Mesenchymal stem cell (in vitro differentiated cells and primary cell): ENCODE data around the gene CSGALNACT2.

ENCODE experiments used
- DNase-seq: peaks from one replicate; pipeline ENCODE4 v3.0.0-alpha.2; 2013
- H2AFZ ChIP-seq: one replicate; pipeline ENCODE4 v1.6.1; 2013; ENCODE audit warnings: low read depth, mild to moderate bottlenecking, control low read depth, inconsistent platforms, low read length, moderate library complexity
- H2AK5ac ChIP-seq: 2 replicates; pipeline ENCODE4 v1.6.1; 2013; ENCODE audit warnings: low read length, moderate library complexity, mild to moderate bottlenecking, inconsistent platforms; ENCODE audit not compliant: severe bottlenecking
- H2BK120ac ChIP-seq: one replicate; pipeline ENCODE4 v1.6.1; 2013; ENCODE audit warnings: low read depth, mild to moderate bottlenecking, inconsistent platforms, low read length, moderate library complexity
- H2BK12ac ChIP-seq, 2 experiments: one replicate each; pipeline ENCODE4 v1.6.1; 2013; ENCODE audit warnings: inconsistent platforms in 2 of 2, low read length in 2 of 2, mild to moderate bottlenecking in 2 of 2, moderate library complexity in 2 of 2, control low read depth in 1 of 2
- H2BK15ac ChIP-seq: one replicate; pipeline ENCODE4 v1.6.1; 2013; ENCODE audit warnings: mild to moderate bottlenecking, low read depth, inconsistent platforms; ENCODE audit not compliant: poor library complexity, severe bottlenecking
- H2BK5ac ChIP-seq: 2 replicates; pipeline ENCODE4 v1.6.1; 2013; ENCODE audit warnings: low read depth, mild to moderate bottlenecking, low read length, control low read depth, inconsistent platforms; ENCODE audit not compliant: poor library complexity, severe bottlenecking
- H3K14ac ChIP-seq, 2 experiments: one replicate each; pipeline ENCODE4 v1.6.1; 2013; ENCODE audit warnings: inconsistent platforms in 2 of 2, low read length in 2 of 2, control low read depth in 1 of 2, mild to moderate bottlenecking in 1 of 2, moderate library complexity in 1 of 2
- H3K18ac ChIP-seq, 2 experiments: one replicate each; pipeline ENCODE4 v1.6.1; 2013; ENCODE audit warnings: inconsistent platforms in 2 of 2, low read length in 2 of 2, control low read depth in 1 of 2, low read depth in 1 of 2, mild to moderate bottlenecking in 1 of 2
- H3K23ac ChIP-seq, 2 experiments: one replicate each; pipeline ENCODE4 v1.6.1; 2013; ENCODE audit warnings: inconsistent platforms in 2 of 2, low read length in 2 of 2, mild to moderate bottlenecking in 2 of 2, moderate library complexity in 2 of 2, control low read depth in 1 of 2
- H3K27ac ChIP-seq: 2 replicates; pipeline ENCODE4 v1.5.1; 2013; ENCODE audit warnings: mild to moderate bottlenecking, moderate library complexity, low read length, control low read depth, inconsistent platforms; ENCODE audit not compliant: poor library complexity, severe bottlenecking
- H3K27me3 ChIP-seq, 2 experiments: 2 replicates each; pipeline versions ENCODE4 v1.6.1 to v1.7.0; 2013; ENCODE audit warnings: low read length in 2 of 2, mild to moderate bottlenecking in 2 of 2, moderate library complexity in 2 of 2, control low read depth in 1 of 2, inconsistent platforms in 1 of 2; ENCODE audit not compliant: control insufficient read depth in 1 of 2, insufficient read depth in 1 of 2
- H3K36me3 ChIP-seq, 2 experiments: 2 replicates each; pipeline versions ENCODE4 v1.6.1 to v1.7.0; 2013; ENCODE audit warnings: low read length in 2 of 2, control low read depth in 1 of 2, inconsistent platforms in 1 of 2, low read depth in 1 of 2, mild to moderate bottlenecking in 1 of 2; ENCODE audit not compliant: insufficient read depth in 2 of 2, control insufficient read depth in 1 of 2
- H3K4ac ChIP-seq, 2 experiments: one replicate each; pipeline ENCODE4 v1.6.1; 2013; ENCODE audit warnings: inconsistent platforms in 2 of 2, low read length in 2 of 2, mild to moderate bottlenecking in 2 of 2, moderate library complexity in 2 of 2, control low read depth in 1 of 2, low read depth in 1 of 2
- H3K4me1 ChIP-seq: 2 replicates; pipeline ENCODE4 v1.6.1; 2013; ENCODE audit warnings: low read depth, low read length, control low read depth; ENCODE audit not compliant: control insufficient read depth, insufficient read depth
- H3K4me2 ChIP-seq: 2 replicates; pipeline ENCODE4 v1.6.1; 2013; ENCODE audit warnings: low read length, mild to moderate bottlenecking, inconsistent platforms; ENCODE audit not compliant: poor library complexity, severe bottlenecking
- H3K4me3 ChIP-seq, 2 experiments: 2 replicates each; pipeline versions ENCODE4 v1.5.1 to v1.7.0; 2013; ENCODE audit warnings: low read length in 2 of 2, mild to moderate bottlenecking in 2 of 2, control low read depth in 1 of 2, low read depth in 1 of 2; ENCODE audit not compliant: insufficient read depth in 1 of 2
- H3K79me1 ChIP-seq: replicated peaks from 2 replicates; pipeline ENCODE4 v1.6.1; 2013; ENCODE audit warnings: mild to moderate bottlenecking, control low read depth, low read length, inconsistent platforms; ENCODE audit not compliant: poor library complexity, severe bottlenecking
- H3K9ac ChIP-seq: 2 replicates; pipeline ENCODE4 v1.7.0; 2013; ENCODE audit warnings: mild to moderate bottlenecking, low read length, moderate library complexity
- H3K9me3 ChIP-seq: 2 replicates; pipeline ENCODE4 v1.7.0; 2013; ENCODE audit warnings: mild to moderate bottlenecking, low read length; ENCODE audit not compliant: control insufficient read depth
- H4K8ac ChIP-seq: one replicate; pipeline ENCODE4 v1.6.1; 2013; ENCODE audit warnings: inconsistent platforms, mild to moderate bottlenecking, low read length, moderate library complexity
- H4K91ac ChIP-seq: one replicate; pipeline ENCODE4 v1.6.1; 2013; ENCODE audit warnings: mild to moderate bottlenecking, low read length, inconsistent platforms
- WGBS: methylation state at CpG from one replicate; pipeline ENCODE4 v1.1.7; 2013; ENCODE audit warnings: mixed read lengths; 5-methylcytosine and 5-hydroxymethylcytosine counted together

Gene CSGALNACT2

GRCh38 chr10:43124094-43124521, 14.1 kb upstream of the CSGALNACT2 start:
- DNase-seq: no peak
- H3K18ac ChIP-seq: no peak overlapping the region
- no peak overlapping the region for H2AFZ ChIP-seq
- H4K91ac ChIP-seq: no peak overlapping the region
- peaks cover 0 to 5% of the 10 kb centered on the region in 2 experiments for H3K27me3 ChIP-seq
- H3K4me1 ChIP-seq: peaks cover 19% of the 10 kb centered on the region
- H3K9me3 ChIP-seq: no peaks in the 10 kb centered on the region
- no peaks in the 10 kb centered on the region for H3K79me1 ChIP-seq
- no peak overlapping the region for H2BK12ac ChIP-seq
- no peak overlapping the region for H4K8ac ChIP-seq
- no peak overlapping the region for H3K27ac ChIP-seq
- no peak overlapping the region for H2BK15ac ChIP-seq
- H3K4me3 ChIP-seq: no peak overlapping the region
- no peak overlapping the region for H3K9ac ChIP-seq
- WGBS: 79% methylated on average over 6 of the region's 6 CpGs
- no peak overlapping the region for H3K14ac ChIP-seq
- no peak overlapping the region for H2BK120ac ChIP-seq
- no peak overlapping the region for H2BK5ac ChIP-seq
- H3K4ac ChIP-seq: no peak overlapping the region
- H3K23ac ChIP-seq: no peak overlapping the region
- H2AK5ac ChIP-seq: no peak overlapping the region
- no peaks in the 10 kb centered on the region for H3K36me3 ChIP-seq
- H3K4me2 ChIP-seq: no peak overlapping the region

- Histone ChIP-seq H2BK120ac (no peak overlapping the region), H3K79me1 (no peaks in the 10 kb centered on the region), H3K14ac (peak overlapping the region in 1 of 2 experiments; percentile 19), H3K9ac (no peak overlapping the region), H2BK5ac (no peak overlapping the region), H3K4me2 (no peak overlapping the region), H2AK5ac (no peak overlapping the region), H3K23ac (no peak overlapping the region), H4K8ac (no peak overlapping the region), H3K9me3 (no peaks in the 10 kb centered on the region), H3K36me3 (no peaks in the 10 kb centered on the region), H2AFZ (no peak overlapping the region), H3K4ac (no peak overlapping the region), H3K4me1 (peaks cover 20% of the 10 kb centered on the region), H3K4me3 (no peak overlapping the region), H3K18ac (no peak overlapping the region), H3K27ac (no peak overlapping the region), H2BK15ac (no peak overlapping the region), H4K91ac (no peak overlapping the region), H3K27me3 (peaks cover 0 to 5% of the 10 kb centered on the region in 2 experiments), H2BK12ac (no peak overlapping the region)
- no peak for DNase-seq
- 94% methylated on average over 9 of the region's 9 CpGs for WGBS
Observed at GRCh38 chr10:43124574-43125273, 13.5 kb upstream of the CSGALNACT2 start.

DNA sequence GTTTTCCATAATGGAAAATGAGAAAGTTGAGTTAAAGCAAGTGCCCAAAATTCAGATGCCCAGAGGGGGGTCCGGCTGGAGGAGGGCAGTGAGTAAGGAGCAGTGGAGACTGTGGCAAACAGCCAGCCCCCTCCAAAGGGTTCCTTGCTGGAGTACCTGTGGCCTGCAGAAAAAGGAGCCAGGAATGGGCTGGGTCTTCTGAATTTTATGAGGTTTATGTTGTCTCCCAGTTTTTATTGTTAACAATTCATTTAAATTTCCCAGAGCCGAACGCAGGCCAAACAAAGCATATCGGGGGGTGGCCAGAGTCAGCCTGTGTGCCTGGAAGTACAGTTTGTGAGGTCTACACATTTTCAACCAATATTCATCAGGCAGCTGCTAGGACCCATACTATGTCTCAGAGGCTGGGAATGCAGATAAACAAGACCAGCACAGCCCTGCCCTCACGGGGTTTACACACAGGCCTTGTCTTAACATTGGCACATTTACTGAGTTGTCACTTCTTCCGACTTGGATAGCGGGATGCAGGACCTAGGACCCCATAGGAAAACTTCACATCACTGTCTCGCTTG, 12.9 kb upstream of the CSGALNACT2 start:
- Histone ChIP-seq H3K27me3 (peaks cover 0 to 5% of the 10 kb centered on the region in 2 experiments), H3K27ac (no peak overlapping the region), H3K9me3 (no peaks in the 10 kb centered on the region), H2AK5ac (no peak overlapping the region), H2BK120ac (no peak overlapping the region), H4K91ac (no peak overlapping the region), H4K8ac (no peak overlapping the region), H3K36me3 (no peaks in the 10 kb centered on the region), H3K4me2 (no peak overlapping the region), H3K4ac (no peak overlapping the region), H3K79me1 (no peaks in the 10 kb centered on the region), H3K23ac (no peak overlapping the region), H2AFZ (no peak overlapping the region), H3K18ac (no peak overlapping the region), H3K4me3 (no peak overlapping the region), H3K9ac (no peak overlapping the region), H2BK12ac (no peak overlapping the region), H2BK15ac (no peak overlapping the region), H3K4me1 (peaks cover 20% of the 10 kb centered on the region), H3K14ac (no peak overlapping the region), H2BK5ac (no peak overlapping the region)
- no peak for DNase-seq
- WGBS: 92% methylated on average over 8 of the region's 8 CpGs

- no peak overlapping the region for H3K27ac ChIP-seq
- no peak overlapping the region for H2AFZ ChIP-seq
- no peaks in the 10 kb centered on the region for H3K36me3 ChIP-seq
- no peak overlapping the region for H3K9ac ChIP-seq
- H2BK15ac ChIP-seq: peak overlapping the region; percentile 13
- H2BK12ac ChIP-seq: no peak overlapping the region
- peak overlapping the region in 1 of 2 experiments; percentile 1 for H3K18ac ChIP-seq
- peak overlapping the region; percentile 15 for H4K91ac ChIP-seq
- no peak overlapping the region for H3K23ac ChIP-seq
- no peak for DNase-seq
- no peak overlapping the region for H2BK120ac ChIP-seq
- no peak overlapping the region for H3K4ac ChIP-seq
- H3K79me1 ChIP-seq: no peaks in the 10 kb centered on the region
- H3K4me3 ChIP-seq: no peak overlapping the region
- H3K9me3 ChIP-seq: no peaks in the 10 kb centered on the region
- H3K4me2 ChIP-seq: no peak overlapping the region
- H4K8ac ChIP-seq: no peak overlapping the region
- peaks cover 22% of the 10 kb centered on the region for H3K4me1 ChIP-seq
- H2AK5ac ChIP-seq: no peak overlapping the region
- H3K27me3 ChIP-seq: peaks cover 0 to 5% of the 10 kb centered on the region in 2 experiments
- H2BK5ac ChIP-seq: no peak overlapping the region
- WGBS: 92% methylated on average over 23 of the region's 23 CpGs
- no peak overlapping the region for H3K14ac ChIP-seq
Observed at GRCh38 chr10:43125881-43126731, 12.1 kb upstream of the CSGALNACT2 start.
